ENCODE results near the gene RFX8.

RFX8 gene

GRCh38 chr2:101502095-101502494 is 27.2 kb upstream of the RFX8 start:
- Mint-ChIP-seq H3K27me3 (no peaks in the 10 kb centered on the region), H3K9me3 (peaks cover under 1% of the 10 kb centered on the region), H3K4me3 (no peak overlapping the region), H3K36me3 (no peaks in the 10 kb centered on the region), H3K27ac (no peak overlapping the region), H3K4me1 (peaks cover 16% of the 10 kb centered on the region)
- no peak for ATAC-seq

DNA sequence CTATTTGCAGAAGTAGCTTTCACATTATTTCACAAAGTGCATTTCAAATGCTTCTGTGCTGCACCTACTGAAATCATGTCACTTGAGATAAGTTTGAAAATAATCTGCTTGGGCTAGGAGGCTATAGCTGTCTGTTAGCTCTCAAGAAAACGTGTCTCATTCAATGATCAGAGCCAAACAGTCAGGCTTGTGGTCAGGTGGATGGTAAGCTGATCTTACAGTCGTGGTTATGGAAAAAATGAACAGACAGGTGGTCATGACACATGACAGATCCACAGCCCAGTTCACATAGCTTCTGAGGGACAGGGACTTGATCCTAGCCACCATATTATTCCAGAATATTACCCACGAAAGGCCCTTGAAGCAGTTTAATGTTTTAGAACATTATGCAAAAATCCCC is 26.5 kb upstream of the RFX8 start:
- Mint-ChIP-seq H3K36me3 (no peaks in the 10 kb centered on the region), H3K4me3 (no peak overlapping the region), H3K27ac (no peak overlapping the region), H3K9me3 (no peaks in the 10 kb centered on the region), H3K27me3 (no peaks in the 10 kb centered on the region), H3K4me1 (peaks cover 12% of the 10 kb centered on the region)
- no peak for ATAC-seq

GRCh38 chr2:101500860-101501259 is 25.9 kb upstream of the RFX8 start:
- ATAC-seq = no peak
- no peak overlapping the region for H3K27ac Mint-ChIP-seq
- no peaks in the 10 kb centered on the region for H3K36me3 Mint-ChIP-seq
- peaks cover 12% of the 10 kb centered on the region for H3K4me1 Mint-ChIP-seq
- H3K4me3 Mint-ChIP-seq = no peak overlapping the region
- no peaks in the 10 kb centered on the region for H3K27me3 Mint-ChIP-seq
- H3K9me3 Mint-ChIP-seq = no peaks in the 10 kb centered on the region

GRCh38 chr2:101500180-101500579 is 25.3 kb upstream of the RFX8 start:
- H3K9me3 Mint-ChIP-seq = no peaks in the 10 kb centered on the region
- H3K36me3 Mint-ChIP-seq = no peaks in the 10 kb centered on the region
- no peak overlapping the region for H3K4me3 Mint-ChIP-seq
- H3K4me1 Mint-ChIP-seq = peaks cover 12% of the 10 kb centered on the region
- no peaks in the 10 kb centered on the region for H3K27me3 Mint-ChIP-seq
- H3K27ac Mint-ChIP-seq = no peak overlapping the region
- no peak for ATAC-seq

DNA sequence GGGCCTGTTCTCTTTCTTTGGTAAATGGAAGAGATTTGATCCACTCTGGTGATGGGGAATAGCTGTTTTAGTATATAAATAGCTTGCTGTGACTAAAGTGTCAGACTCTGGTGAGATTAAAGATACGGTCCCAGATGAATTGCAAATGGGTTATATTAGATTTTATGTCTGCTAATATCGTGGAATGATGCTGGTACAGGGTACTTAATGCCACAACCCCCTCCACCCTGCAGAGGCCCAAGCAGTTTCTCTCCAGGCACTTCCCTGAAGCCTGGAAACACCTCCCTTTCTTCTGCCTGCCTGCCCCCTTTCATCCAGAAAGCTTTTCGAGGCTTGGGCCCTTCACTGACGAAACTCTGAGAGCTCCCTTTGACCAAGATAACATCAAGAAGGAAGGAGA is 21.4 kb upstream of the RFX8 start:
- Mint-ChIP-seq H3K9me3 (no peaks in the 10 kb centered on the region), H3K4me1 (peaks cover under 1% of the 10 kb centered on the region), H3K27me3 (no peaks in the 10 kb centered on the region), H3K4me3 (no peak overlapping the region), H3K36me3 (no peaks in the 10 kb centered on the region), H3K27ac (no peak overlapping the region)
- ATAC-seq = no peak

- Mint-ChIP-seq H3K27me3 (peaks cover 9% of the 10 kb centered on the region), H3K4me3 (no peak overlapping the region), H3K36me3 (no peaks in the 10 kb centered on the region), H3K4me1 (no peaks in the 10 kb centered on the region), H3K27ac (no peak overlapping the region), H3K9me3 (no peaks in the 10 kb centered on the region)
- no peak for ATAC-seq
These were observed 18.1 kb upstream of the RFX8 start for GRCh38 chr2:101492936-101493473.

- H3K9me3 Mint-ChIP-seq = peaks cover 3% of the 10 kb centered on the region
- H3K27ac Mint-ChIP-seq = no peak overlapping the region
- no peak overlapping the region for H3K4me3 Mint-ChIP-seq
- no peaks in the 10 kb centered on the region for H3K4me1 Mint-ChIP-seq
- ATAC-seq = no peak
- H3K27me3 Mint-ChIP-seq = peaks cover 17% of the 10 kb centered on the region
- no peaks in the 10 kb centered on the region for H3K36me3 Mint-ChIP-seq
These were observed 12.1 kb upstream of the RFX8 start for GRCh38 chr2:101486994-101487393.

GRCh38 chr2:101486258-101486701 is 11.4 kb upstream of the RFX8 start:
- Mint-ChIP-seq H3K27me3 (peaks cover 18% of the 10 kb centered on the region), H3K9me3 (peaks cover 3% of the 10 kb centered on the region), H3K4me1 (no peaks in the 10 kb centered on the region), H3K4me3 (no peak overlapping the region), H3K27ac (peak overlapping the region; percentile 53), H3K36me3 (no peaks in the 10 kb centered on the region)
- ATAC-seq = no peak

GRCh38 chr2:101485856-101486255 is 10.9 kb upstream of the RFX8 start:
- H3K27me3 Mint-ChIP-seq = peaks cover 22% of the 10 kb centered on the region
- ATAC-seq = no peak
- no peak overlapping the region for H3K4me3 Mint-ChIP-seq
- no peaks in the 10 kb centered on the region for H3K4me1 Mint-ChIP-seq
- peak overlapping the region; percentile 53 for H3K27ac Mint-ChIP-seq
- H3K36me3 Mint-ChIP-seq = no peaks in the 10 kb centered on the region
- peaks cover 3% of the 10 kb centered on the region for H3K9me3 Mint-ChIP-seq

DNA sequence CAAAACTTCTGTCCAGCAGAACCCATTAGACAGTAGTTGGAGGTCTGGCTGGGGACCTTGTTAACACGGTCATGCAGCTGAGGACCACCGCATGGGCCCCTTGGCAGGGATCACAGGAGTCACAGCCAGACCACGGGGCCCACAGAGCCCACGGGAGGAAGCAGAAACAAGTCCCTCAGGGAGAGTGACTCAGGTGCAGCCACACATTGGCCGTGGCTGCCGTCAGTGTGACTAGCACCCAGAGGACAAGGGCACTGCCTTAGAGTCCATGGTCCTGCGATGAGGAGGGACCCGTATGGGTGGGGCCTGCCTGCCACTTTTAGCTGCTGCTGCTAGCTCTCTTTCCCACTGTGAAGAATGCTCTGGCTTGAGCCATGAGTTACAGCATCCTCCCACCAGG is 5.9 kb upstream of the RFX8 start:
- peaks cover 5% of the 10 kb centered on the region for H3K4me1 Mint-ChIP-seq
- no peak for ATAC-seq
- no peak overlapping the region for H3K27ac Mint-ChIP-seq
- no peak overlapping the region for H3K4me3 Mint-ChIP-seq
- H3K27me3 Mint-ChIP-seq = peaks cover 21% of the 10 kb centered on the region
- H3K36me3 Mint-ChIP-seq = no peaks in the 10 kb centered on the region
- H3K9me3 Mint-ChIP-seq = no peaks in the 10 kb centered on the region

GRCh38 chr2:101479810-101480209 is 4.9 kb upstream of the RFX8 start:
- ATAC-seq = no peak
- Mint-ChIP-seq H3K4me3 (no peak overlapping the region), H3K9me3 (no peaks in the 10 kb centered on the region), H3K27ac (no peak overlapping the region), H3K4me1 (peaks cover 10% of the 10 kb centered on the region), H3K36me3 (no peaks in the 10 kb centered on the region), H3K27me3 (peaks cover 20% of the 10 kb centered on the region)

DNA sequence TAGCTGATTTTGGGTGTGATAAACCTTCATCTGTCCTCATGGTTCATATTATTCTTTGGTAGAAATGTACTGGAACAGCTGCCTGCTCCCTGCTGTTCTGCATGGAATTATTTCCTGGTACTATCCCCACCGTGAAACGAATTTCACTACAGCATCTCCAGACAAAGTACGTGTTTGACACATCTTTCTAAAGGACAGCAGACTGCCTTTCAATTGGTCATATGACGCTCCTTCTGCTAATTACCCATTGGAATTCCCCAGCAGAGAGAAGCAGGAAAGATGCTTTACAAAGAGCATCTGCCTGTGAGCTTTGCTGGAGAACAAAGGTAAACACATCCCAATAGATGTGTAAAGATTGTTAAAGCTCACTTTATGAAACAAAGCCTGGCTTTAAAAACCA is 4.4 kb upstream of the RFX8 start:
- no peaks in the 10 kb centered on the region for H3K9me3 Mint-ChIP-seq

GRCh38 chr2:101478181-101479001 is 3.5 kb upstream of the RFX8 start:
- H3K27me3 Mint-ChIP-seq = peaks cover 24% of the 10 kb centered on the region
- H3K9me3 Mint-ChIP-seq = no peaks in the 10 kb centered on the region
- H3K36me3 Mint-ChIP-seq = no peaks in the 10 kb centered on the region
- H3K27ac Mint-ChIP-seq = no peak overlapping the region
- no peak overlapping the region for H3K4me3 Mint-ChIP-seq
- no peak for ATAC-seq
- H3K4me1 Mint-ChIP-seq = peaks cover 11% of the 10 kb centered on the region

More for the DNA sequence above, 4.4 kb upstream of the RFX8 start:
- H3K4me3 Mint-ChIP-seq = no peak overlapping the region
- ATAC-seq = no peak
- H3K27ac Mint-ChIP-seq = no peak overlapping the region
- peaks cover 11% of the 10 kb centered on the region for H3K4me1 Mint-ChIP-seq
- no peaks in the 10 kb centered on the region for H3K36me3 Mint-ChIP-seq
- peaks cover 20% of the 10 kb centered on the region for H3K27me3 Mint-ChIP-seq

- H3K27me3 Mint-ChIP-seq = peaks cover 32% of the 10 kb centered on the region
- H3K36me3 Mint-ChIP-seq = no peaks in the 10 kb centered on the region
- ATAC-seq = no peak
- peaks cover 11% of the 10 kb centered on the region for H3K4me1 Mint-ChIP-seq
- no peak overlapping the region for H3K27ac Mint-ChIP-seq
- no peaks in the 10 kb centered on the region for H3K9me3 Mint-ChIP-seq
- no peak overlapping the region for H3K4me3 Mint-ChIP-seq
These were observed 2.6 kb upstream of the RFX8 start for GRCh38 chr2:101477556-101477955.

GRCh38 chr2:101476605-101477208 is 1.8 kb upstream of the RFX8 start:
- Mint-ChIP-seq H3K27me3 (peaks cover 37% of the 10 kb centered on the region), H3K27ac (no peak overlapping the region), H3K9me3 (no peaks in the 10 kb centered on the region), H3K4me1 (peaks cover 11% of the 10 kb centered on the region), H3K36me3 (no peaks in the 10 kb centered on the region), H3K4me3 (no peak overlapping the region)
- no peak for ATAC-seq

All from stimulated activated memory B cell treated with anti-CD40 and anti-IgM and Interleukin-4, amounts not matched to agents 10 μg/mL and 1 μg/mL and 100 μg/mL, for 72 hours (primary cell).